DMS53 (cell line): ENCODE results near the gene DENND1A.

ENCODE experiments used
- DNase-seq: peaks from one replicate; lab custom pipeline; 2025; lab: John Stamatoyannopoulos, UW

The DENND1A gene

DNA sequence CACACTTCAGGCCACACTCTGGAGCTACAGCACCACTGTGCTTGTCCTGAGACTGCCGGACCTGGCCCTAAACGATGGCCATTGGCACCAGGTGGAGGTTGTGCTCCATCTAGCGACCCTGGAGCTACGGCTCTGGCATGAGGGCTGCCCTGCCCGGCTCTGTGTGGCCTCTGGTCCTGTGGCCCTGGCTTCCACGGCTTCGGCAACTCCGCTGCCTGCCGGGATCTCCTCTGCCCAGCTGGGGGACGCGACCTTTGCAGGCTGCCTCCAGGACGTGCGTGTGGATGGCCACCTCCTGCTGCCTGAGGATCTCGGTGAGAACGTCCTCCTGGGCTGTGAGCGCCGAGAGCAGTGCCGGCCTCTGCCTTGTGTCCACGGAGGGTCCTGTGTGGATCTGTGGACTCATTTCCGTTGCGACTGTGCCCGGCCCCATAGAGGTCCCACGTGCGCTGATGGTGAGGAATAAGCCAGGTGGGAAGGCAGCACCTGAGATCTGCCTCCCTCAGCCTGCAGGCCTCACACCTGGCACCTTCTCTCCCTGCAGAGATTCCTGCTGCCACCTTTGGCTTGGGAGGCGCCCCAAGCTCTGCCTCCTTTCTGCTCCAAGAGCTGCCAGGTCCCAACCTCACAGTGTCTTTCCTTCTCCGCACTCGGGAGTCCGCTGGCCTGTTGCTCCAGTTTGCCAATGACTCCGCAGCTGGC lies 559.2 kb downstream of the DENND1A start:
- peak; percentile 47 for DNase-seq

DNA sequence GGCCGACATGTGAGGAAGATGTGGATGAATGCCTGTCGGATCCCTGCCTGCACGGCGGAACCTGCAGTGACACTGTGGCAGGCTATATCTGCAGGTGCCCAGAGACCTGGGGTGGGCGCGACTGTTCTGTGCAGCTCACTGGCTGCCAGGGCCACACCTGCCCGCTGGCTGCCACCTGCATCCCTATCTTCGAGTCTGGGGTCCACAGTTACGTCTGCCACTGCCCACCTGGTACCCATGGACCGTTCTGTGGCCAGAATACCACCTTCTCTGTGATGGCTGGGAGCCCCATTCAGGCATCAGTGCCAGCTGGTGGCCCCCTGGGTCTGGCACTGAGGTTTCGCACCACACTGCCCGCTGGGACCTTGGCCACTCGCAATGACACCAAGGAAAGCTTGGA lies 559.8 kb downstream of the DENND1A start:
- no peak for DNase-seq

DNA sequence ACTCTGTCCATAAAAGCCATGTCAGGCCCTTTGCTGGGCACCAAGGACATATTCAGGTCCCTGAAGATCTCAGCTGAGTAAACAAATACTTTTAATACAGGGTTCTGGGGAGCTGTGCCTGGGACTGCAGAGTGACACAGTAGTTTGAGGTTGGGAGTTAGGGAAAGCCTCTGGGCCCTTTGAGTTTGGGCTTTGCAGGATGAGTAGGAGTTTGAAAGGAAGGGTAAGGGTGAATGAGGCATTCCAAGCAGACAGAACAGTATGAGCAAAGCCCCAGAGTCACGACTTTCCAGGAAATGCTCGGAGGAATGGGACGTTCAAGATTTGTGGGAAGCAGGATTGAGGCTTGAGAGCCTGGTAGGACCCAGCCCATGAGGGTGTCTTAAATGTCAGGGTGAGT lies 560.6 kb downstream of the DENND1A start:
- no peak for DNase-seq

DNA sequence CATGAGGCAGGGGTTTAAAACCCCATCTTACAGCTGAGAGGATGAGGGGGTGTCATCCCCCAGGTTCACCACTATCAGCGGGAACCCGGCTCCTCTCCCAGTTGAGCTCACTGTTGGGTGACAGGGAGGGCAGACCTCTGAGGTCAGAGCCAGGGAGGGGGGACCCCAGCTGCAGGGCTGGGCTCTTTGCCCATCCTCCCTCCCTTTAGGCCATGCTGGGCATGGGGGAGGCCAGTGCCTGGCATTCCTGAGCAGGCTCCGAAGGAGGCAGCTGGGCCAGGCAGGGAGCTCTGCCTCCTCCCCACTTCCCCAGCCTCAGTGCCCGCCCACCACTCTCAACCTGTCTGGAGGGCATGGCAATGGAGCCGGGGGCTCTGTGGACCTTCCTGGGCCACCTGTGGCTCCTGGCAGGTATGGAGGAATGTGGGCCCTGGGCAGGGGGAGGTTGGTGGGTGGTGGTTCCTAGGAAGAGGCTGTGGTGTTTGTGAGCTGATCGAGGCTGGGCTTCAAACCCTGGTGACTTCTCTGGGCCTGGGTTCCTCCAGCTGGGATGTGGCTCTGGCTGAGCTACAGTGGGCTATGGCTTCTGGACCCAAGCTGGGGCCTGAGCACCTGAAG lies 561.3 kb downstream of the DENND1A start:
- no peak for DNase-seq

DNA sequence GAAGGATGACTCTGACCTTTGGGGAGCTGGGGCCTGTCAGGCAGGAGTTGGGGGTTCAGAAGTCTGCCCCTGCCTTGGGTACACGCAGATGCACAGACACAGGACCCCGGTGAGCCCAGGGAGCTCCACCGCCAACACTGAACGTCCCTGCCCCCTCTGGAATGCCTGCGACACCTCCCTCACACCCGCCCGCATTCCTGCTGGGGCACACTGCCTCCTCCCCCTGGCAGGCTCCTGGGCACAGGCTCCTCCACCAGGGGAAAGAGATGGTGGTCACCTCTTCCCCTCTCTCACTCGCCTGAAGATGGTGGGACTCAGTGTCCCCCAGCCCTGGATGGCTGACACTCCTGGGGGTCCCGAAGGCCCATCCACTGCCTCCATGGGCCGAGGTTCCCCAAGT lies 561.9 kb downstream of the DENND1A start:
- no peak for DNase-seq

DNA sequence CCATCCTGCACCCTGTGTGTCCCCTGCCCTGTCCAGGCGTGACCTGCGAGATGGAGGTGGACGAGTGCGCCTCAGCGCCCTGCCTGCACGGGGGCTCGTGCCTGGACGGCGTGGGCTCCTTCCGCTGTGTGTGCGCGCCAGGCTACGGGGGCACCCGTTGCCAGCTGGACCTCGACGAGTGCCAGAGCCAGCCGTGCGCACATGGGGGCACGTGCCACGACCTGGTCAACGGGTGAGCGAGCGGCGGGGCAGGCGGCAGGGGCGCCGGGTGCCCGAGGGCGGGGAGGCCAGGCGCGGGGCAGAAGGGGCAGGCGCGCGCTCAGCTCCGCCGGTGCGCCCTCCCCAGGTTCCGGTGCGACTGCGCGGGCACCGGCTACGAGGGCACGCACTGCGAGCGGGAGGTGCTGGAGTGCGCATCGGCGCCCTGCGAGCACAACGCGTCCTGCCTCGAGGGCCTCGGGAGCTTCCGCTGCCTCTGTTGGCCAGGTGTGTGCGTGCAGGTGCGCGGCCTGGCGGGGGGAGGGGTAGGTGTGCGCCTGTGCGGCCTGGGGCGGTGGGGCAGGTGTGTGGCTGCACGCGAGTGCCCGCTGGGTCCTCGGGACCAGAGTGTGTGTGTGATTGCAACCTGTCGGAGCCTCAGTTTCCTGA lies 563.9 kb downstream of the DENND1A start:
- DNase-seq, result peak; percentile 59

DNA sequence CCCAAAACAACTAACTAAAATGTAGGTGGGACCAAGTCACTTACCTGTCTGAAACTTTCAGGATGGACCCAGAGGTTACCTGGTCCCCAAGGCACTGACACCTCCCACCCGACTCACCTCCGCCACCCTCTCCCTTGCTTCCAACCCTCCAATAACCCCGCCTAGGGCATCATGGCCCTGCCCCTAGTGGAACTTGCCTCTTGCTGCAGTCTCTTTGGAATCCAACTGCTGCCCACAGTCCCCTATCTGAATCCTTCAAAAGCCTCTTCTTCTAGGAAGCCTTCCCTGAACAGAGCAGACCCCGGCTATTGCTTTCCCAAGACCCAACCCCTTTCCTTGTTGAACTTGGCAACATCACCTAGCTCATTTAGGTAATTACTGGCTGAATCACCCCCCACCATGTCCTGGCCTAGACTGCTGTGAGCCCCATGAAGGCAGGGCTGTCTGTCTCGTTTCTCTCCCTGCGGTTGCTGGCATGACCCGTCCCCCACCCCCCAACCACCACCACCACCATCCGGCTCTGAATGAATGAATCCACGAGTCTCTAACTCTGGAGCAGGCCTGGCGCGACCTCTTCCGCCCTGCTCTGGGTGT lies 564.5 kb downstream of the DENND1A start:
- peak; percentile 46 for DNase-seq

DNA sequence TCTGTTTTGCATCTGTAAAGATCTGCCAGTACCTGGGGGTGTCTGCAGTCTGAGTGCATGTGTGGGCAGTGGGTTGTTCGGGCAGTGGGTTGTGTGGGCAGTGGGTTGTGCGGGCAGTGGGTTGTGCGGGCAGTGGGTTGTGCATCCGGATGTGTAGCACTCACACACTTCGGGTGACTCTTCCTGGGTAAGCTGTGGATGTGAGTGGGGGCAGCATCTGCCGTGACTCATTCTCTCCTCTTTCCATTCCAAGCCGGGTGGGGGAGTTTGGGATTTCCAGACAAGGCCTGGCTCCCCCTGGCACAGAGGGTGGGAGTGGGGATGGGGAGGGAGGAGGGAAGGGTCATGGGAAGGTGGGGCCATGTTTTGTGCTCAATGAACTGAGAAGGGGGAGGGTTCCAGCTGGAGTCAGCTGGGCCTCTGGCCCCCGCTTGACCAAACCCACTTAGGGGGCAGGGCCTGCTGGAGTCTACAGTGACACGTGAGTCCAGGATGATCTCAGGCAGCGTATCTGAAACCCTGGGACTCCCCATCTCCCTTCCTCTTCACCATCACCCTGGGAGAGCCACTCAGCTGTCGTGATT lies 565.6 kb downstream of the DENND1A start:
- no peak for DNase-seq

DNA sequence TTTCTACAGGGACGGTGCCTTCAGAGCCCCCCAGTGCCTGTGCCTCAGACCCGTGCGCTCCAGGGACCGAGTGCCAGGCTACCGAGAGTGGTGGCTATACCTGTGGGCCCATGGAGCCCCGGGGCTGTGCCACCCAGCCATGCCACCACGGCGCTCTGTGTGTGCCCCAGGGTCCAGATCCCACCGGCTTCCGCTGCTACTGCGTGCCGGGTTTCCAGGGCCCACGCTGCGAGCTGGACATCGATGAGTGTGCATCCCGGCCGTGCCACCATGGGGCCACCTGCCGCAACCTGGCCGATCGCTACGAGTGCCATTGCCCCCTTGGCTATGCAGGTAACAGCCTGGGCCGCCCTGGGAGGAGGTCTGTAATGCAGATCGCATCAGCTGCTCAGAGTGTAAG lies 567.1 kb downstream of the DENND1A start:
- no peak for DNase-seq

DNA sequence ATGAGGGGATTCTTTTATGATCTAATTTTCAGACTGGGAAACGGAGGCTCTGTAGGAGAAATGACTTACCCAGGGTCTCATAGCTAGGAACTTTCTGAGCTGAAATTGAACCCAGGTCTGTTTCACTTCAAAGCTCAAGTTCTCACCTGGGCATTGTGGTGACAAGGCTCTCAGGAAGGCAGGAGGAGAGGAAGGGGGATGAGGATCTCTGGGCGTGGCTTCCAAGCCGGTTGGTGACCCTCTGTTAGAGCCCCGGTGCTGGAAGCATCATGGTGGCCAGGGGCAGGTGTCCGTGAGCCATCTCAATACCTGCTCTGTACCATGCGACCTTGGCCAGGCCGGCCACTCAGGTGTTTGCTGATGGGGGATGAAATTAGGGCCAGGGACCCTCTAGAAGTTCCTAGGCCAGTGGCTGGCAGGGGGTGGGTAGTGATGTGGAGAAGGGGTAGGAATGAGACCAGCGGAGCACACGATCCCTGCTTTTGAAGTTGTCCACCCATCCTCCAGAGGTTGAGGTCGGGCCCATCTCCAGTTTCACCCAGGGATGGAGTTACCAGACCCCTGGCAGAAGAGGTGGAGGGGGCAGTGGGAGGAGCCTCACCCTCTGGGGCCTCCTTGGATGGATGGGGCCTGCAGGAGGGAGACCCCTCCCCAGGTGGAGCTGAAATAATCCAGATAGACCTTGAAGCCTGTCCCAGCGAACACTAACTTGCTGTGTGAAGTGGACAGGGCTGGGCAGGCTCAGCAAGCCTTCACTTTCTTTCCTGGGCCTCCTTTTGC lies 568.0 kb downstream of the DENND1A start:
- no peak for DNase-seq

DNA sequence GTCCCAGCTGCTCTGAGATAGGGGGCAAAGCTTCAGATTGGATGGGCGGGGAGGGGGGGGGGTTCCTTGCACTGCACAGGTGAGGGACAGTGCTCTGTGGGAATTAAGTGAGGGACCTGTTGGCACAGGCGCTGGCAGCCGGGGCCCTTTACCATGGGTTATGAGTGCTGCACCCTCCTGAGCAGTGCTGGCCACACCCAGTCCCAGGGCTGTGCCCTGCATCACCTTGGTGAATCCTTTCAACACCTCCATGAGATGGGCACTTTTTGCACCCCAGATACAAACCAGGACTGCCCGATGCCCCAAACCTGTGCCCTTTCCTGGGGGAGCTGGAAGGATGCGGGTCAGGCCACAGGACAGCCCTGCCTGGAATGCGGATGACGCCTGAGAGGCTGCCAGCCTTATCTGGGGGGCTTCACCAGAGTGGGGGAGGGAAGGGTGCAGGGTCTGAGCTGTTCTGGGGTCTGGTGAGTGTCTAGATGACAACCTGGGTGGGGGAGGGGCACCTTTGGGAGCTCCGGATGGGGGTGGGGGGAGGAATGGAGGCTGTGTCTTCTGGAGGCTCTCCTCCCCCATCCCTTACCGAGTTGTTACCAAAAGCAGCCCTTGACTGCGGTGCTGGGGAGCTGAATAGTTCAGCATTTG lies 568.7 kb downstream of the DENND1A start:
- peak; percentile 32 for DNase-seq

DNA sequence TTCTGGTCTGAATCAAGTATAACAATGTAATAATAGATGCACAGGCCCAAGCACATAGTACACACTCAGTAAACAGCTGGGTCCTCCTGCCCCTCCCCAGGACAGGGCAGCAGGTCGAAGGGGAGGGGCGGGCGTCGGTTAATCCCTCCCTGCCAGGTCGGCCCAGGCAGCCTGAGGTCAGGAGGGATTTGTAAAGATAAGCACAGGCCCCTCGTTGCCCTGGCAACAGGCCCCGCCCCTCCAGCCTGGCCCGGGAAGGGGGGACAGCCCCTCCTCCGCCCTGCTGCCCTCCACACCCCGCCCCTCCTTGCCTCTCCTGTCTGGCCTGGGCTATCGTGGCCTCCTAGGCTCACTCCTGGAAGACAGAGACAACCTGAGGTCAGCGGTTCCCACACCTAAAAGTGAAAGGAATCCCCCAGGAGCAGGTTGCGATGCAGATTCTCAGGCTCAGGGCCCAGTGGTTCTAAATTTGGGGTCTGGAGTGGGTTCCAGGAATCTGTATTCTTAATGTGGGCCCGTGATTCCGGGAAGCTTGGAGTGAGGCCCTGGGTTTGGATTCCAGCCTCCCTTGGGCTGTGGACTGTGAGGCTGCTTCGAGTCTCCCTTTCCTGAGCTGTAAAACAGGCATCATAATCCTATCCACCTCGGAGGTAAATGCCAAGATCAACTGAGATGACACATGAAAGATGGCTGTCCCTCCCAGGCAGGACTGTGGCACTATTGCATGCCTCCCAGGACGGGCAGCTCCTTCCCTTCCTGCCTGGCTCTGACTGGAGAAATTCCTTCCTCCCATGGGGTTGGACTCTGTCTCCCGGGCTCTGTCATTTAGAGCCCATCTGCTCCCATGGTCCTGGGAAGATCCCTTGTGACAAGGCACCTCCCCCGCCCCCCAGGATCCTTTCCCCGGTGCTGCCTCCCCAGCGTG lies 569.5 kb downstream of the DENND1A start:
- peak; percentile 90 for DNase-seq

DNA sequence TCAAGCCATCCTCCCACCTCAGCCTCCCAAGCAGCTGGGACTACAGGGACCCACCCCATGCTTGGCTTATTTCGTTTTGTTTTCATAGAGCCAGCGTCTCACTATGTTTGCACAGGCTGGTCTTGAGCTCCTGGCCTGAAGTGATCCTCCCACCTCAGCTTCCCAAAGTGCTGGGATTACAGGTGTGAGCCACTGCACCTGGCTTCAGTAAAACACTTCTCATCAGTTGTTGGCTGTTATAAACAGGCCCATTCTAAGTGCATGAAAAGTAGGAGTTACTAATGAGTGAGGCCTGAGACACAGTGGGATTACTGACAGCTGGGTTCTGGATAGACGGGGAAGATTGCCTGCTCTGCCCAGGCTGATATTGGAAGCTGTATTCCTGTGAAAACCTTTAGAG lies 570.4 kb downstream of the DENND1A start:
- peak; percentile 93 for DNase-seq

DNA sequence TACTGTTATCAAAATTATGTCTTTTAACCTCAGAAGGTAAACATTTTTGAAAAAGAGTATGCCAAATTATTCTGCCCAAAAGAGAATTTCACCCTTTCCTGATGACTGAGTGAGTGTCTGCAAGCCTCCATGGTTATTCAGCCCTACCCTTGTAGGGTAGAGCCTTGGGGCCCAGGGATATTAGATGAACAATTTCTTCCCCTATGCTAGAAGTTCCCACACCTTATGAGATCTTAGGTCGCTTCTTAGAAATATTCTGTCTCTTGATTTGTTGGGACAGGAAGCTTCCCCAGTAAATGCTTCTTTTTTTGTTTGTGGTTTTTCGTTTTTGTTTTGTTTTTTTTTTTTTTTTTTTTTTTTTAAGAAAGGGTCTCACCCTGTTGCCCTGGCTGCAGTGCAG lies 570.8 kb downstream of the DENND1A start:
- peak; percentile 58 for DNase-seq

DNA sequence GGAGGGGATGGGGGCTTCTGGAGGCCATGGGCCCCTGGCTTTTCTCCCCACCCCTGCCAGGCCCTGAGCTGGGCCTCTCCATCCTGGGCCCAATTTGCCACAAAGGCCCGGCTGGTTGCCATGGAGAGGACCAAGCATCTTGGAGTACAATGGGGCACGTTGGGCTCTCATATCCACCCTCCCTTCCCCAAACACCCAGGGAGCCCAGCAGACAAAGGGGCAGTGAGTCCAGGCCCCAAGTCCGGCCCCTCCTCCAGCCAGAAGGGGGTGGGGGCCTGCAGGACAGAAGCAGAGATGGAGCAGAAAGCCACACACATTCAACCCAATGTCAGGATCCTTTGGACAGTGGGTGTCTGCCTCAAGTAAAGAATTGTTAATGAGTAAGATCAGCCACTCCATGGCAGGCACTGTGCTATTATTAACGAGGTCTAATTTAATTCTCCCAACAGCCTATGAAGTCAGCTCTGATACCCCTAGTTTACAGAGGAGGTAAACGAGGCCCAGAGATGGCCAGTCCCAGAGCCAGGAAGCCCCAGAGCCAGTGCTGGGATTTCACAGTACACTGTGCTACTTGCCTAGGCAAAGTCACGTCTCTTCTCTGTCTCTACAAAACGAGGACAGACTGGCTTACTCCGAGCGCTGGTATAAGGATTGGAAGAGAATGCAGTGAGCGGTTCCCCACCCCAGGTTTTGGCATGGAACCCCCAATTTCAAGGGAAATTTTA lies 571.6 kb downstream of the DENND1A start:
- DNase-seq, result peak; percentile 25

DNA sequence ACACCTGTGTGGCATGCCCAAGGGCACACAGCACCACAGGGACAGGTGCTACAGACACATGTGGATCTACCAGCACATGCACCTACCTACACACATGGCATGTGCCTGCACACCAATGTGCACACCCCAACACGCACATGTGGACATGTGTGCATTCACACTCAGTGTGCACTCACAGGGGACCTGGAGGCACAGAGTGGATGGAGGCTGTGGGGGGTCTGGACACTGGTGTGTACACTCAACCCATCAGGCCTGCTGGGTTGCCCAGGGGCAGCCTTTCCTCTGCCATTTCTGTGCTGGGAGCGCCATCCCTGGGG lies 572.2 kb downstream of the DENND1A start:
- no peak for DNase-seq

DNA sequence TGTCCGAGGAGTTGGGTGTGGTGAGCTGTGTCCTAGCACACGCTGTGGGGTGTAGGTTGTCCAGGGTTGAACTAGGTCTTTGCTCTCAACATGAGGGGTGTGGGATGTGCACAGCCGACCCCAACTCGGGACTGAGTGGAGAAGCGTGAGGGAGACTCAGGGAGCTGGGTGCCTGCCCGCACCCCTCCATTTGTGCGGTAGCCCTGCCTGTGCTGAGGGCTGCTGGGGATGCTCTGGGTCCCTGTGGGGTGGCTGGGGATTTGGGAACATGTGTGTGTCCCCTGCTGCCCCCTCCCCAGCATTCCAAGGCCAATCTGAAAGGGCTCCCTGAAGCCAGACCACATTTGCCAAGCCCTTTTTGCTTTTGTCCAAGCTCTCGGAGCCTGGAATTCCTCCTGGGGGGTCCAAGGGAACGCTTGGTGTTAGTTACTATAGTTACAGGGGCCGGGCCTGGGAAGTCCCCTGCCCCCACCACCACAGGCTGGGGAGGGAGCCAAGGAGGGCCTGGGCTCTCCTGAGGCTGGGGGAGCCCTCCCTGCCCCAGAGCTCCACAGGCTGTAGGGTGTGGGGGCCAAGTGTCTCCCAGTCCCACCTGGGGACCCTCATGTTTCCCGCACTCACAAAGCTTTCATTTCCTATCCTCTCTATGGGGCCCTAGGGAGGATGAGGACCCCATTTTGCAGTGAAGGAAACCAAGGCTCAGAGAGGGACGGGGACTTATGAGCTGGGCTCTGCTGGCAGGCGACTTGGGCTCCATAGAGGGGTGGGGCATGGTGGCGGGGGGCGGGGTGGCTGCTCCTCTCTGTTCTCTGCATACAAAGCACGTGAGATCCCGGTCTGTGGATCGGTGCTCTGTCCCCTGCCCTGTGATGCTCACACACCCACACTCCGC lies 572.8 kb downstream of the DENND1A start:
- DNase-seq, result no peak

DNA sequence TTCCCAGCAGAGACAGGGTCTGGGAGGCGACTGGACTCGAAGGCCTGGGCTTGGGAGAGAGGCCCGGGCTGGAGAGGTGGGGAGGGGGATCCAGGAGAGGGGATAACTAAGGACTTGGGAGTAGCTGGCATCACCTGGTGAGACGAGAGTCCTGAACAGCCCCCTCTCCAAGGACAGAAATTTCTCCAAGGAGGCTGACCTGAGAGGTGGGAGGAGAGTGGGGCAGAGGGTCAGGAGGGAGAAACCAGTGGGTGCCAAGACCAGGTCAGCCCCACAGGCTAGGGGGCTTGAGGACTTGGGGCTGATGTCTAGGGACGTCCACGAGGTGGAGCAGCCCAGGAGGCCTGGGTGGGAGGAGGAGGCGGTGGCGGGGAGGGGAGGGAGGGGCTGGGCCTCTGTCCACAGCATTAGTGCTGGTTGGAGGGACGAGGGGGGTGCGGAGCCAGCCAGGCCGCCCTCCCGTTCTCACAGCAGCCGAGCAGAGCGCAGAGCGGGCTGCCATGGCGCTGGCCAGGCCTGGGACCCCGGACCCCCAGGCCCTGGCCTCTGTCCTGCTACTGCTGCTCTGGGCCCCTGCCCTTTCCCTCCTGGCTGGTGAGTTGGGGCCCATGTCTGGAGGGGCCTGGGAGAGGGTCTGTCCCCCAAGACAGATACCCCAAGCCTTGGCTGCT lies 574.0 kb downstream of the DENND1A start, which contains the start of gene CRB2:
TSS of gene CRB2 (plus strand) at position 437 of the 671 bp plus-strand sequence. CDS start at position 501, 64 bp downstream.
- peak; percentile 40 for DNase-seq
